WTC11 (cell line): ENCODE measurements around the gene KDM2B. TPM values are rescaled to one million over a fixed set of nuclear protein-coding genes. Genes with fewer than 3 reads are reported as not detected.

Experiments
- ATAC-seq: fragments of 200-7000 bp; cut with Tn5 transposase; 2 replicates; pipeline ENCODE4 v1.10.0; 2021; ENCODE audit warnings: mild to moderate bottlenecking, moderate library complexity
- CTCF ChIA-PET: fragments of 300-600 bp; sonication (Branson Sonifier 250); formaldehyde crosslinking; loops from one replicate; lab custom pipeline; 2021; ENCODE audit warnings: antibody characterized with exemption; lab: Charles Lee
- POLR2A ChIA-PET: fragments of 350-600 bp; sonication (Branson Sonifier 250); formaldehyde crosslinking; loops from one replicate; lab custom pipeline; 2021; ENCODE audit warnings: antibody characterized with exemption; lab: Charles Lee
- DNase-seq: peaks from one replicate; pipeline ENCODE4 v3.0.0; 2021; ENCODE audit warnings: low spot score
- H3K27ac Mint-ChIP-seq: 2 replicates; pipeline ENCODE4 v1.8.0; 2021; ENCODE audit warnings: mixed read lengths
- H3K27me3 Mint-ChIP-seq: 2 replicates; pipeline ENCODE4 v1.8.0; 2021; ENCODE audit warnings: low read depth, mild to moderate bottlenecking, moderate library complexity, mixed read lengths
- H3K36me3 Mint-ChIP-seq: 2 replicates; pipeline ENCODE4 v1.8.0; 2021; ENCODE audit warnings: mixed read lengths
- H3K4me1 Mint-ChIP-seq: 2 replicates; pipeline ENCODE4 v1.8.0; 2022; ENCODE audit warnings: mixed read lengths
- H3K4me3 Mint-ChIP-seq: 2 replicates; pipeline ENCODE4 v1.8.0; 2021; ENCODE audit warnings: mild to moderate bottlenecking, moderate library complexity, mixed read lengths
- H3K9me3 Mint-ChIP-seq: 2 replicates; pipeline ENCODE4 v1.8.0; 2021; ENCODE audit warnings: mixed read lengths
- ATF1 ChIP-seq: sonication (generic); formaldehyde crosslinking; IDR thresholded peaks from 2 replicates; pipeline ENCODE4 v1.8.1; 2023; ENCODE audit warnings: mild to moderate bottlenecking, moderate library complexity, missing genetic modification reagents
- ATF3 ChIP-seq: sonication (generic); formaldehyde crosslinking; conservative IDR thresholded peaks from 2 replicates; pipeline ENCODE4 v1.8.1; 2022; ENCODE audit warnings: mild to moderate bottlenecking, missing genetic modification reagents
- CBFB ChIP-seq: sonication (generic); formaldehyde crosslinking; IDR thresholded peaks from 2 replicates; pipeline ENCODE4 v1.8.1; 2022; ENCODE audit warnings: mild to moderate bottlenecking, low read depth, missing genetic modification reagents
- ETV6 ChIP-seq: sonication (generic); formaldehyde crosslinking; IDR thresholded peaks from 2 replicates; pipeline ENCODE4 v1.8.1; 2022; ENCODE audit warnings: mild to moderate bottlenecking, missing genetic modification reagents
- FOXP1 ChIP-seq: sonication (generic); formaldehyde crosslinking; IDR thresholded peaks from 2 replicates; pipeline ENCODE4 v1.8.0; 2022; ENCODE audit warnings: missing genetic modification reagents, mild to moderate bottlenecking, moderate library complexity, borderline replicate concordance
- IRF2 ChIP-seq: sonication (generic); formaldehyde crosslinking; IDR thresholded peaks from 2 replicates; pipeline ENCODE4 v1.8.0; 2022; ENCODE audit warnings: low read depth, missing genetic modification reagents, borderline replicate concordance
- NFE2L1 ChIP-seq: sonication (generic); formaldehyde crosslinking; IDR thresholded peaks from 2 replicates; pipeline ENCODE4 v1.8.1; 2023; ENCODE audit warnings: missing genetic modification reagents
- NFYB ChIP-seq: sonication (generic); formaldehyde crosslinking; conservative IDR thresholded peaks from 2 replicates; pipeline ENCODE4 v1.8.0; 2022; ENCODE audit warnings: low read depth, missing genetic modification reagents
- OVOL2 ChIP-seq: fragments of 250-450 bp; sonication (Bioruptor Pico); IDR thresholded peaks from 2 replicates; pipeline ENCODE4 v1.9.0; 2021; ENCODE audit warnings: mild to moderate bottlenecking, borderline replicate concordance
- RELA ChIP-seq: sonication (generic); formaldehyde crosslinking; IDR thresholded peaks from 2 replicates; pipeline ENCODE4 v1.8.1; 2022; ENCODE audit warnings: missing genetic modification reagents, mild to moderate bottlenecking, borderline replicate concordance
- SMAD3 ChIP-seq: sonication (generic); formaldehyde crosslinking; IDR thresholded peaks from 2 replicates; pipeline ENCODE4 v1.8.0; 2022; ENCODE audit warnings: missing genetic modification reagents, mild to moderate bottlenecking, borderline replicate concordance
- SMAD4 ChIP-seq: sonication (generic); formaldehyde crosslinking; IDR thresholded peaks from 2 replicates; pipeline ENCODE4 v1.8.0; 2022; ENCODE audit warnings: mild to moderate bottlenecking, missing genetic modification reagents
- STAT6 ChIP-seq: sonication (generic); formaldehyde crosslinking; conservative IDR thresholded peaks from 2 replicates; pipeline ENCODE4 v1.8.1; 2023; ENCODE audit warnings: mild to moderate bottlenecking, low read depth, missing genetic modification reagents, moderate library complexity
- ZBTB21 ChIP-seq: sonication (generic); formaldehyde crosslinking; IDR thresholded peaks from 2 replicates; pipeline ENCODE4 v1.8.1; 2023; ENCODE audit warnings: mild to moderate bottlenecking, missing genetic modification reagents, borderline replicate concordance
- ZNF138 ChIP-seq: sonication (generic); formaldehyde crosslinking; conservative IDR thresholded peaks from 2 replicates; pipeline ENCODE4 v1.8.1; 2022; ENCODE audit warnings: mild to moderate bottlenecking, moderate library complexity, missing genetic modification reagents
- ZNF219 ChIP-seq: sonication (generic); formaldehyde crosslinking; IDR thresholded peaks from 2 replicates; pipeline ENCODE4 v1.8.0; 2023; ENCODE audit warnings: missing genetic modification reagents, mild to moderate bottlenecking, borderline replicate concordance
- ZNF232 ChIP-seq: sonication (generic); formaldehyde crosslinking; IDR thresholded peaks from 2 replicates; pipeline ENCODE4 v1.8.0; 2022; ENCODE audit warnings: mild to moderate bottlenecking, missing genetic modification reagents
- ZNF423 ChIP-seq: fragments of 250-450 bp; sonication (Bioruptor Pico); IDR thresholded peaks from 2 replicates; pipeline ENCODE4 v2.1.2; 2022; ENCODE audit warnings: mild to moderate bottlenecking, moderate library complexity
- ZNF532 ChIP-seq: fragments of 250-450 bp; sonication (Bioruptor Pico); IDR thresholded peaks from 2 replicates; pipeline ENCODE4 v1.9.0; 2021; ENCODE audit warnings: mild to moderate bottlenecking, borderline replicate concordance
- total RNA-seq: library from RNA; stranded (reverse); gene quantifications from 3 replicates; pipeline ENCODE4 v1.2.3, GENCODE V29; 2021
- TF ChIP-seq, protein P1 (sequence below): sonication (generic); formaldehyde crosslinking; IDR thresholded peaks from 2 replicates; pipeline ENCODE4 v1.8.1; 2023; ENCODE audit warnings: mild to moderate bottlenecking, missing genetic modification reagents, borderline replicate concordance
- TF ChIP-seq, protein P2 (sequence below): fragments of 250-450 bp; sonication (Bioruptor Pico); IDR thresholded peaks from 2 replicates; pipeline ENCODE4 v2.1.2; 2022; ENCODE audit warnings: mild to moderate bottlenecking, moderate library complexity

The KDM2B gene
- total RNA-seq, 1 experiment from 2014 or later = 147 TPM

GRCh38 chr12:121417847-121418246 lies 163.0 kb downstream of the KDM2B start:
- H3K4me1 Mint-ChIP-seq = no peaks in the 10 kb centered on the region
- ChIA-PET POLR2A (no interaction called here), CTCF (no interaction called here)
- H3K36me3 Mint-ChIP-seq = peaks cover 57% of the 10 kb centered on the region
- no peak overlapping the region for H3K4me3 Mint-ChIP-seq
- H3K27me3 Mint-ChIP-seq = no peaks in the 10 kb centered on the region
- DNase-seq (no peak), ATAC-seq (no peak)
- TF ChIP-seq OVOL2 (CRISPR knock-in tag) = no peak
- no peak for TF ChIP-seq CBFB
- TF ChIP-seq ETV6 = no peak
- TF ChIP-seq SMAD3 (CRISPR knock-in tag) = no peak
- TF ChIP-seq, protein P1, sequence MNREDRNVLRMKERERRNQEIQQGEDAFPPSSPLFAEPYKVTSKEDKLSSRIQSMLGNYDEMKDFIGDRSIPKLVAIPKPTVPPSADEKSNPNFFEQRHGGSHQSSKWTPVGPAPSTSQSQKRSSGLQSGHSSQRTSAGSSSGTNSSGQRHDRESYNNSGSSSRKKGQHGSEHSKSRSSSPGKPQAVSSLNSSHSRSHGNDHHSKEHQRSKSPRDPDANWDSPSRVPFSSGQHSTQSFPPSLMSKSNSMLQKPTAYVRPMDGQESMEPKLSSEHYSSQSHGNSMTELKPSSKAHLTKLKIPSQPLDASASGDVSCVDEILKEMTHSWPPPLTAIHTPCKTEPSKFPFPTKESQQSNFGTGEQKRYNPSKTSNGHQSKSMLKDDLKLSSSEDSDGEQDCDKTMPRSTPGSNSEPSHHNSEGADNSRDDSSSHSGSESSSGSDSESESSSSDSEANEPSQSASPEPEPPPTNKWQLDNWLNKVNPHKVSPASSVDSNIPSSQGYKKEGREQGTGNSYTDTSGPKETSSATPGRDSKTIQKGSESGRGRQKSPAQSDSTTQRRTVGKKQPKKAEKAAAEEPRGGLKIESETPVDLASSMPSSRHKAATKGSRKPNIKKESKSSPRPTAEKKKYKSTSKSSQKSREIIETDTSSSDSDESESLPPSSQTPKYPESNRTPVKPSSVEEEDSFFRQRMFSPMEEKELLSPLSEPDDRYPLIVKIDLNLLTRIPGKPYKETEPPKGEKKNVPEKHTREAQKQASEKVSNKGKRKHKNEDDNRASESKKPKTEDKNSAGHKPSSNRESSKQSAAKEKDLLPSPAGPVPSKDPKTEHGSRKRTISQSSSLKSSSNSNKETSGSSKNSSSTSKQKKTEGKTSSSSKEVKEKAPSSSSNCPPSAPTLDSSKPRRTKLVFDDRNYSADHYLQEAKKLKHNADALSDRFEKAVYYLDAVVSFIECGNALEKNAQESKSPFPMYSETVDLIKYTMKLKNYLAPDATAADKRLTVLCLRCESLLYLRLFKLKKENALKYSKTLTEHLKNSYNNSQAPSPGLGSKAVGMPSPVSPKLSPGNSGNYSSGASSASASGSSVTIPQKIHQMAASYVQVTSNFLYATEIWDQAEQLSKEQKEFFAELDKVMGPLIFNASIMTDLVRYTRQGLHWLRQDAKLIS (CRISPR knock-in tag) = no peak
- TF ChIP-seq ATF1 = no peak
- TF ChIP-seq STAT6 (CRISPR knock-in tag) = no peak
- TF ChIP-seq IRF2 (CRISPR knock-in tag) = no peak
- no peak for TF ChIP-seq NFYB (CRISPR knock-in tag)
- no peak for TF ChIP-seq FOXP1
- TF ChIP-seq ZNF232 (CRISPR knock-in tag) = no peak
- no peak for TF ChIP-seq ZNF219 (CRISPR knock-in tag)
- TF ChIP-seq, protein P2, sequence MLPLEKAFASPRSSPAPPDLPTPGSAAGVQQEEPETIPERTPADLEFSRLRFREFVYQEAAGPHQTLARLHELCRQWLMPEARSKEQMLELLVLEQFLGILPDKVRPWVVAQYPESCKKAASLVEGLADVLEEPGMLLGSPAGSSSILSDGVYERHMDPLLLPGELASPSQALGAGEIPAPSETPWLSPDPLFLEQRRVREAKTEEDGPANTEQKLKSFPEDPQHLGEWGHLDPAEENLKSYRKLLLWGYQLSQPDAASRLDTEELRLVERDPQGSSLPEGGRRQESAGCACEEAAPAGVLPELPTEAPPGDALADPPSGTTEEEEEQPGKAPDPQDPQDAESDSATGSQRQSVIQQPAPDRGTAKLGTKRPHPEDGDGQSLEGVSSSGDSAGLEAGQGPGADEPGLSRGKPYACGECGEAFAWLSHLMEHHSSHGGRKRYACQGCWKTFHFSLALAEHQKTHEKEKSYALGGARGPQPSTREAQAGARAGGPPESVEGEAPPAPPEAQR (CRISPR knock-in tag) = no peak
- TF ChIP-seq SMAD4 (CRISPR knock-in tag) = no peak
- H3K27ac Mint-ChIP-seq = no peak overlapping the region
- H3K9me3 Mint-ChIP-seq = no peaks in the 10 kb centered on the region

- H3K9me3 Mint-ChIP-seq = no peaks in the 10 kb centered on the region
- H3K4me3 Mint-ChIP-seq = no peak overlapping the region
- no peaks in the 10 kb centered on the region for H3K4me1 Mint-ChIP-seq
- DNase-seq = no peak
- ChIA-PET CTCF (interaction anchor here (0.7 to 1.3 kb wide), 2 partner anchors 30 to 89 kb away, joined by 3 read pairs; no protein-coding TSS in a partner anchor), POLR2A (interaction anchor here (0.6 kb wide), 2 partner anchors 129 to 1432 kb away, joined by 3 to 4 read pairs; no protein-coding TSS in a partner anchor)
- peaks cover 28% of the 10 kb centered on the region for H3K36me3 Mint-ChIP-seq
- no peak overlapping the region for H3K27ac Mint-ChIP-seq
- no peaks in the 10 kb centered on the region for H3K27me3 Mint-ChIP-seq
- ATAC-seq = no peak
- TF ChIP-seq NFE2L1 = no peak
- TF ChIP-seq, all 79 proteins: peak for 0
Measured at GRCh38 chr12:121413917-121414316, 166.9 kb downstream of the KDM2B start.

DNA sequence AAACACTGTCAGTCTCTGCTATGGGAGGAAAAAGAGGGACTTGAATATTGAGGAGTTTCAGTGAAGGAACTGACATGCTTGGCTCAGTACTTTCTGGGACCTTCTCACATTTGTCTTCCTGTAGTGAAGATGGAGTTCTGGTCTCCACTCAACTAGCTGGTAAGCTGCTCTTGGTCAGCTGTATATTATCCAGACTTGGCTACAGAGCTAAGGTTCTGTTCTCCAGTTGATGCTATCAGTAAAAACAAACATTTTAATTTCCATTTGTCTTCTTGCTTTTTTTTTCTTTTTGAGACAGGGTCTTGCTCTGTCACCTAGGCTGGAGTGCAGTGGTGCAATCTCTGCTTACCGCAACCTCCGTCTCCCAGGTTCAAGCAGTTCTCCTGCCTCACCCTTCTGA lies 175.6 kb downstream of the KDM2B start:
- DNase-seq (no peak), ATAC-seq (no peak)
- no peaks in the 10 kb centered on the region for H3K9me3 Mint-ChIP-seq
- H3K27me3 Mint-ChIP-seq = no peaks in the 10 kb centered on the region
- H3K27ac Mint-ChIP-seq = 0 out of 2 replicates have a peak overlapping the region, but pooled peaks have one; percentile 15
- peaks cover 18% of the 10 kb centered on the region for H3K36me3 Mint-ChIP-seq
- CTCF ChIA-PET = interaction anchor here (1.3 kb wide), 1 partner anchor 38 kb away, joined by 4 read pairs; no protein-coding TSS in a partner anchor
- peaks cover 15% of the 10 kb centered on the region for H3K4me1 Mint-ChIP-seq
- H3K4me3 Mint-ChIP-seq = no peak overlapping the region
- POLR2A ChIA-PET = no interaction called here
- TF ChIP-seq ATF3 (no peak), ZNF532 (CRISPR knock-in tag) (no peak), RELA (CRISPR knock-in tag) (no peak), ZBTB21 (CRISPR knock-in tag) (no peak), ZNF423 (CRISPR knock-in tag) (no peak), ZNF138 (CRISPR knock-in tag) (no peak)
